NCI-H526 (cell line): Measurements from ENCODE around the gene C10orf105.

Experiments
- DNase-seq, 2 experiments: peaks; one replicate each; lab custom pipeline; 2025; lab: John Stamatoyannopoulos, UW

C10orf105 gene

DNA sequence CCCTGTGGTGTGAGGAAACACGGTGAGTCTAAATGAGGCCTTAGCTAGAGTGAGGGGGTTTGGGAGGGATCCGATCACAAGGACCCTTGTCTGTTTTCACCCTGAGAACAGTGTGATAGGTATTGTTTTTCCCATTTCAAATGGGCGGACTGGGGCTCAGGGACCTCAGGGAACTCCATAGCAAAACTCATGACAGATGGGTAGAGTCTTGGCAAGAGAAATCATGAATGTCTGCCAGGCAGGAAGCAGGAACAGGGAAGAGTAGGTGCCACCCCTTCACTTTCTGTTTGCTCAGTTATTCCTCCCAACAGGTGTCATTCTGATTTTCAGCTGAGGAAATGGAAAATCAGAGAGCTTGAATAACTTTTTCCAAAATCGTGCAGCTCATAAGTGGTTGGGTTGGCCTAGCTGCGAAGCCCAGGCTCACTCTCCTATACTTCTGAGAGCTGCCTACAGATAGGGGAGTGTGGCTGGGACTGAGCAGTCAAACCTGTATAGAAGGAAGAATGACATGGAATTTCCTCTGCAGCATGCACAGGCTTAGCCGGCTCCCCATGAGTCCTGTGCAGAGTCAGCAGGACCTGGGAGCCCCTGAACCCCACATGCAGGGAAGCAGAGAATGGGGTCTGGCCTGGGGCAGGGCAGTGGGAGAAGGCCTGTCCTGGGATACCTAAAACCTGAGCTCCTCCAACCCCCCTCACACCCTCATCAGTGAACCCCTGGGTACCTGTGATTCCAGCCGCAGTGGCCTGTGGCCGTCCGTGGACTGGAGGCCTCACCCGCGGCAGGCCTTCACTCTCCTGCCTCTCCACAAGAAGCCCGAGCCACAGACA is 17.6 kb upstream of the C10orf105 start:
- DNase-seq, result no peak

DNA sequence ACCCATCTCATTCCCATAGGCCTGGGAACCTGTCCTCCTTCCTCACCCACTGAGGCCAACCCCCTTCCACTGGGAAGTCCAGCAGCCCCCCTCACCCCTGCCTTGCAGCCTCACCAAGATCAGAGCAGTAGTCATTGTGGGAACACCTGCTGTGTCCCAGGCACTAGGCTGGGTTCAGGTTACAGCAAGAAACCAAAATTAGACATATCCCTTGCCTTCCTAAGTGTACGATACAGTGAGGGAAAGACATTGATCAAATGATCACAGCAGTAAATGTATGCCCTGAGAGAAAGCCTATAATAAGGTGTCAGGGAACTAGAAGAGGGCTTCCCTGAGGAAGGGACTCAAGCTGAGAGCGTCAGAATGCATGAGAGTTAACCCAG is 17.0 kb upstream of the C10orf105 start:
- no peak for DNase-seq

DNA sequence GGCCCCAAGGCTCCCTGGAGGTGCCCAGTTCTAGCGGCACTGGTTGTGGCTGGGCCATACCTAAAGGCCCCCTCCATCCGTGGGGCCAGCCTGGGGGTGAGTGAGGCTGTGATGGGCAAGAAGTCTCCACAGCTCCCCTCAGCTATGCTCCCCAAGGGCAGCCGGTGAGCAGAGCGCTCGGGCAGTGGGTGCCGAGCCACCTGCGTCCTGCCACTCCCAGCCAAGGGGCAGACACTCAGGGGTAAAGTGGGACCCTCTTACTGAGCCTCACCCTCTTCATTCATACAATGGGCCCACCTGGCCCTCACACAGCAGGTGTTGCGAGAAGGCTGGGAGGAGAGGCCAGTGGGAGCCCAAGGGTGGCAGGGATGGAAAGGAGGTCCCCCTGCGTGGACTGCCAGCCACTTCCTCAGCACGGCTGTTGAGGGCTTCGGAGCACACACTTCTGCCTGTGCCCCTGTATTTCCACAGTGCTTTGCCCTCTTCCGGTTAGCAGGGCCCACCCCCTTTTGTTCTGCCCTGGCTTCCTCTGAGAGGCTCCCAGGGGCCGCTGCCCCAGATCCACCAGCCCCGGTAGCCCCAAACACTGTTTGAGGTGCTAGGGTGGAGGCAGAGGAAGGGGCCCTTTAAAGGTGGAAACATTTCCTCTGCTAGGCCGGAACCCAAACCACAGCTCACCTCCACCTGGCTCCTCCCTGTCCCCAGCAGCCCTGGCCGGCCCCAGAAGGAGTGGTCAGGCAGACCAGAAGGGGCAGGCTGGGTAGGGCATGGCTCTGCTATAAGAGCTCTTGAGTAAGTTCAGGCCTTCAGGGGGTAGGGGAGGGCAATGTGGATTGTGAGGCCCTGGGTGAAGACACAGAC is 16.4 kb upstream of the C10orf105 start:
- no peak for DNase-seq

DNA sequence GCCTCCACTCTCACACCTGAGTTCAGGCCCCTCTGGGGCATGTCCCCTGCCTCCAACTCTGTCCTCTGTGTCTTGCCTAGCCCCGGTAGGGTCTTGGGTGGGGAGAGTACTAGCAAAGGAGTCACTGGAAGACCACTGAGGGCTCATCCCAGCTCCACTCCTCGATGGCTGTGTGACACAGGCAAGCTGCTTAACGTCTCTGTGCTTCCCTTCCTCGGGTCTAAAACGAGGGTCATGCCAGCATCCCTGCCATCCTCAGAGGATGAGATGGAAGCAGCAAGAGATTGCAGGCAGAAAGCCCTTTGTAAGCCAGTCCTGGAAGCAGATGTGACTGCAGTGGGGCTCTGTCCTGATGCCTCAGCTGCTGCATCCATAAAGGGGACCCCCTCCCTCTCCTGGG is 15.2 kb upstream of the C10orf105 start:
- no peak for DNase-seq

DNA sequence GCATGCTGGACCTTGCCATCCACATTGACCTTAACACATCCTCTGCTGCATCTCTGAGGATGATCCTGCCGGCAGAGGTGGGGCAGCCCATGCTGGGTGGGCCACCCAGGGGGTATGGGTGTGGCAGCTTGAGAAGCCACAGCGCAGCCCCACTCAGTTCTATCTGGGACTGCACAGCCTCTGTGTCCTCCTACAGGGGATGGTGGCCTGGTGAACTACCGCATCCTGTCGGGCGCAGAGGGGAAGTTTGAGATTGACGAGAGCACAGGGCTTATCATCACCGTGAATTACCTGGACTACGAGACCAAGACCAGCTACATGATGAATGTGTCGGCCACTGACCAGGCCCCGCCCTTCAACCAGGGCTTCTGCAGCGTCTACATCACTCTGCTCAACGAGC is 12.2 kb upstream of the C10orf105 start:
- no peak for DNase-seq

DNA sequence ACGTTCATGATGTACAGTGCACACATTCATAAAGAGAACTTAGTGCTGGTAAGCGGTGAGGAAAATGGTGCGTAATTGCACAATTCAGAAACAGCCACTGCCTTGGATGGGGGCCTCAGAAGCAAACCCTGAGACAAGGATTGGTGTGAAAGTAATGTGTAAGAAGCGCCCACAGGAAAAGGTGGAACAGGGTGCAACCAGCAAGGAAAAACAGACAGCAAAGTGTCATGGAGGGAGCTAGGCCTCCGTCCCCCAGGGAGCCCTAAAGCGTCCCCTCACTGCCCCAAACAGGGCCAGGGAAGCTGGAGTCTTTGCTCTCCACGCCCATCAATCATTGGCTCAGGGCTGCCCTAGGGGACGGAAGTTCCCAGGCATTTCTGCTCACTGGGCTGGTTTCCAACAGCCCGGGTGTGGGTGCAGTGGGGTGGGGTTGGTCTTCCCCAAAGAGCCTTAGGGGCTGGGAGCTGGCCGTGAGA is 9.6 kb upstream of the C10orf105 start:
- DNase-seq, result peak in 1 of 2 experiments; percentile 16

DNA sequence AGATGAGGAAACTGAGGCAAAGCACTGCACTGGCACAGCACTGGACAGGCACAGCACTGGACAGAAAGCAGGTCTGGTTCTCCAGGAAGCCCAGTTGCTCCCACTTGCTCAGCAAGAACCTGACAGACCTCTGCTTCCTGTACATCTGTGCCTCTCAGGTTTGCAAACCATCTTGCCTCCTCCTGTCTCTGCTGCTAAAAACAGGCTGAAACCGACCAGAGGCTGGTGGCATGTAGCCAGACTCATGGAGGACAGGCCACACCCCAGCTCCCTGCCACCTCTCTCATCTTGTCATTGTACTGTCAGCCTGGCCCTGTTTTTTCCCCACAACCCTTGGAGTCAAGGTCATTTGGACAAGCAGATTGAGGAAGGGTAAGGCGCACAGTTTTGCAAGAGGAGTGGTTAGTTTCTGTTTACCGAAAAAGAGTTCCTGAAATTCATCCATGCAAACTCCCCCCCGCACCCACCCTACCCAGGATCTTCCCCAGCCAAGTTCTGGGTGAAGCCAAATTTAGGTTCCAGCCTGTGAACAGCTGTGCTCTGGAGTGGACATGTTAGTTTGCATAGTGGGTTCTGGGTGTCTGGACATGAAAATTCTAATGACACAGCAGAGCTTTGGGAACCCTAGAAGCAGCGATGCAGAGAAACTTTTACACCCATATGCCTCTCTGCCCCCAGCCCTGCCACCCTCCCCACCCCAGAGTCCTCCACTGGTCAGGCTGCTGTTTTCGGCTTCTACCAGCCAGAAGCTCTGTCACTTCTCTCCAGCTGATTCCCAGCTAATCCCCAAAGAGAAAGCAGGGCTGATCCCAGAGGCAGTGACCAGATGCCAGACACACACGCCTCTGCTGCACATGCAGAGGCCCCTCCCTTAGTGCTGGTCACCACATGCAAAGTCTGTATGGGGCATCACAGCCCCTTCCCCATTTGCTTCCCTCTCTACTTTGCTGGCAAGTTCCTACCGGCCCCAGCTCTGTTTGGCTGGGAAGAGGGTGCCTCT is 8.5 kb upstream of the C10orf105 start:
- DNase-seq, result peak in 1 of 2 experiments; percentile 22

DNA sequence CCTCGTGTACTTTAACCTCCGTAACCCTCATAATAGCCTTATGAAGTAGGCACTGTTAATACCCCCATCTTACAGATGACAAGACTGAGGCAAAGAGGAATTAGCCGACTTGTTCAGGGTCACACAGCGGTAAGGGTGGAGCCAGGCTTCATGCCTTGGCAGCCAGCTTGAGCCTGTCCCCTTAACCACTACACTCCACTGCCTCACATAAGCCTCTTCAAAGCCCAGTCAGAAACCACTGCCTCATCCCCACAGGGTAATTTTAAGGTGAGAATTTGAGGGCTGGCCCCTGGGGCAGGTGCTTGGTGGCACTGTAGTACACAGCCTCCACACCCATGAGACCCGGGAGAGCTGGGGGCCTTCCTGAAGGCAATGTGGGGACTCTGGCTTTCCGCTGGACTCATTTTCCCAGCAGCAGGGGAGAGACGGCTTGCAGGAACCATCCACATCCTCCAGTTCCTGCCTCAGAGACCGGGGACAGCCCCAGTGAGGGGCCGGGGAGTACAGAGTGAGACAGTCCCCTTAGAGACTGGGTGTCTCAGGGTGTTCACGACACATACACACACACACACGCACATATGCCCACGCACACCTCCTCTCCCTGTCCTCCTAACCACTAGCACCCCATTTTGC is 7.6 kb upstream of the C10orf105 start:
- no peak for DNase-seq

DNA sequence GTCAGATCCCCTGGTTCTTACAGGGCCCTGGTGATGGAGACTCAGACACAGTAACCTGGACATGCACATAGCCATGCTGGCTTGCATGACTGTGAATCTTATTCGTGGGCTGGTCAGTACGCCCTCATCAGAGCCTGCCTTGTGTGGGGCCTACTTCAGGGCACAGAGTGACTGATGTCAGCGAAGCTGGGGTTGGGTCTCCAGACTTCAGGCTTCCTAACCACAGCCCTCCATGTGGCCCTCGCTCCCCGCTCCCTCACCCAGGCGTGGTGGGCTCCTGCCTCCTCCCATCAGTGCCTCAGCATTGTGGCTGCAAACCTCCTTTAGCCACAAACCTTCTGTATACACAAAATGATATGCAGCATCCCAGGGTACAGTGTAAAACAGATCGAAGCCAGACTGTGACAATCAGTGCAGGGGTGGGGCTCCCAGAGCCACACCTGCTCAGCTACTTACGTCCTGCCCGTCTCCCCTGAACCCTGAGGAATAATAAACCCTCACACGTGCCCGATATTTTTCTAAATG is 7.1 kb upstream of the C10orf105 start:
- DNase-seq, result no peak

DNA sequence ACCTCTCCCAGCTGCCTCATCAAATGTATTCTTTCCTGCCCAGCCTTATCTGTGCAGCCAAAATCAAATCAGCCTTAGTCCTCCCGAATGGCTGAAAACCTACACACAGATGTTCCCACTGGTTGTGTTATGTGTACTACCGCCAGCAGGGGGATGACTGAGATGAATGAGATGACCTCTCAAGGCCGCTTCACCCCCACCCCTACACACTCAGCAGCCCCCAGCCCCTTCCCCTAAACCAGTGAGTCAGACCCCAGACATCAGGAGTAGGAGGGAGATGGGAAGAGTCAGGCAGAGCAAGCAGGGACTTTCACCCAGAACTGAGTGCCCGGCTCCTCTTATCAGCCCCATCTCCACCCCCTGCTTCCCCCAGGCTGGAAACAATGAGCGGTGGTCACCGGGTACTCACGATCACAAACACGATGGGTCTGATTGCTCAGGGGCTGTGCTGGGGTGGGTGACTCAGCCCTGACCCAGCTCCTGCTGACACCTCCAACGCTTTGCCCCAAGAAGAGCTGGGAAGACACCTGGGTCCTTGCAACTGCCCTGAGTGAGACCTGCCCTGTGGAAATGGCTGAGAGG is 6.5 kb upstream of the C10orf105 start:
- DNase-seq, result no peak

DNA sequence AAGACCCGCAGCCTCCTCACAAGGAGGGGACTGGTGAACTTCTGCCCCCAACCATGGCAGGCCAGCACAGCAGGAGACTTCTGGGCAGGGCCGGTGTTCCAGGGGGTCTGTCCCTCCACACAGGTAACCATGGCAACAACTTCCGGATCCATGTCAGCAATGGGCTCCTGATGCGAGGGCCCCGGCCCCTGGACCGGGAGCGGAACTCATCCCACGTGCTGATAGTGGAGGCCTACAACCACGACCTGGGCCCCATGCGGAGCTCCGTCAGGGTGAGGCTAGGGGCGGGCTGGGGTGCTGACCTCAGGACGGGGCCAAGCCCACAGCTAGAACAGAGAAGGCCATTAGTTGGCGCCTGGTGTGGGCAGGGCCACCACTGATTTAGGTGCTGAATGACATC is 5.7 kb upstream of the C10orf105 start:
- no peak for DNase-seq

DNA sequence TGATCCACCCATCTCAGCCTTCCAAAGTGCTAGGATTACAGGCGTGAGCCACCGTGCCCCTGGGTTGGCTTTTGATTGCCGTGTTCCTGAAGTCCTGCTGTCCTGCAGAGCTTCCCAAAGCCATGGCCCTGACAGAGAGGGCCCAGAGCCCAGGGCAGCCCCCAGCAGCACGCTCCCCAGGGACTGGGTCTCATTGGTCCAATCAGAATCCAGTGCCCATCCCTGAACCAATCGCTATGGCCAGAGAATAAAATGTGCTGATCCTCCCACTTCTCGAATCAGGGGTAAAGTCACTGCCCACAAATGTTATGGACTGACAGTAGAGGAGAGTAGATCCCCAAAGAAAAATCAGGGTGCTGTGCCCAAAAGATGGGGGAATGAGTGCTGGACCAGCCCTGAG is 5.0 kb upstream of the C10orf105 start:
- no peak for DNase-seq

DNA sequence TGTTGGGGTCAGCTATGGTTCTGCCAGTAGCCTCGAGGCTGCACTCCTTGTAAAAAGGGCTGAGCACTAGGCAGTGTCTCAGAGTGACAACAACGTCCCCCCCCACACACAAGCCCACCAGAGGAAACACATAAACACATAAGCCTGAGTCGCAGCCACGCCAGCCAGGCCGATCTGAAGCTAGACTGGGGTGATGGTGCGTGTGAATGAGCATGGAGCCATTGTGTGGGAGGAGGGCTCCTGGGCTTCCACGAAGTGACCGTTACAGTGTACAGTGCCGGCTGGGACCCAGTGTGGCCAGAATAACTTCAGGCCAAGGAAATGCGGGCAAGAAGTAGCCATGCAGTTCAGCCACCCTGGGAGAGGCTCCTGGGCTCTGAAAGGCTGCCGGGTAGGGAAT is 3.7 kb upstream of the C10orf105 start:
- no peak for DNase-seq

DNA sequence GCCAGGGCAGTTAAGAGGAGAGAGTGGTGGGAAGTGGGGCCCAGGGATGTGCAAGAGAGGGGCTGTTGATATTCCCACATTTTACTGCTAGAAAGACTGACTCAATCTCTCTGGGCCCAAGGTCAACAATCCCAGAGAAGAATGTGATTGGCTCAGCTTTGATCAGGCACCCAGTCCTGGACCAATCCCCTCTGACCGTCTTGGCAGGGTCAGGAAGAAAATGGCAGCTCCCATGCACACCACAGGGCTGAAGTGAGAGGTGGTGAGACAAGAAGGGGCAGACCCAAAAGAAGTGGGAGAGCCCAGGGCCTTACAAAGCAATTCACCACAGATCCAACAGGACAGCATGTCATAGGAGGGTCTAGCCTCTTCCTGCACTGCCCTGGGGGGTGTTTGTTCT is 3.3 kb upstream of the C10orf105 start:
- DNase-seq, result no peak

DNA sequence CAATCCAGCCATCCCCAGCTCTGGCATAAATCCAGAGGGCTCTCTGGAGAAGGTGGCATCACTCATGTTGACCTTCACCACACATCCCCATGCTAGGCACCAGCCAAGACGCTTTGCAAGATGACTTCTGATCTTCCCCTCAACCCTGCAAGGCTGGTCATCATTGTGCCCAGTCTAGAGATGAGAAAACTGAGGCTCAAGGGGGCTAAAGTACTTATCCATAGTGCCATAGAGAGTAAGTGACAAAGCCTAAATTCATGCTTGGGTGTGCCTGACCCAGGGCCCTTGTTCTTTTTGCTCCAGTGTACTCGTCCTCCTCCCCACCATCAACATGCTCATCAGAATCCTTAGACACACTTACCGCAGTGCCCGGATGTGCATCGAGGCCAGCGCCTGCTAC is 1.7 kb upstream of the C10orf105 start:
- no peak for DNase-seq

DNA sequence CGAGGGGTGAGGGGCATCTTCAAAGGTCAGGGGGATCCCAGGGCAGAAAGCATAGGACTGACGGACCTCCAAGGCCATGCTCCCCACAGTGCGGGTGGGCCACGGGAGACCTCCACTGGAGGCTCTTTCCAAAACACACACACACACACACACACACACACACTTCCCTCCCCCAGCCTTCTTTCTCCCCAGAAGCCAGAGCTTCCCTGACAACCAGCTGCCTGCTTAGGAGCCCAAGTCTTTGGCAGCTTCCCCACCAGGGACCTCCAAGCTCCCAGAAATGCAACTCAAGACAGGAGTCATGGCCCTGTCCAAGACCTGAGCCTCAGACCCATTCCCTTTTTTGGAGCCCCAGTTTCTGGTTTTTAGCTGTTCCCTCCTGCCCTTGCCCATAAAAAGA is 710 bp upstream of the C10orf105 start:
- DNase-seq, result no peak

DNA sequence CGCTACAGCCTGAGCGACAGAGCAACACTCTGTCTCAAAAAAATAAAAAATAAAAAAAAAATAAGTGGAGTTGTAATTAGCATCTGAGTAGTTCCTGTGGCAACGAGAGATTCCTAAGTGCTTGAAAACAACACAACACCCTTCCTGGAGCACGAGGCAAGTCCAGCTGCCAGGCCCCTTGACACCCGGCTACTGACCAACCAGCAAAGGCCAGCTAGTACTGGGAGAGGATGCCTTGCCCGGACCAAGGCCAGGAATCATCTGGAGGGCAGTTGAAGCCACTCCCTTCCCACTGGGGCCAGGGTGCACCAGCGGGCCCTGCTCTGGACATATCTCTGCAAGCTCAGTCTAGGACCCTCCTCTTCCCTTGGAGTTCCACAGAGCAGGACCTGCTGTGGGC is 536 bp downstream of the C10orf105 start:
- DNase-seq, result no peak

DNA sequence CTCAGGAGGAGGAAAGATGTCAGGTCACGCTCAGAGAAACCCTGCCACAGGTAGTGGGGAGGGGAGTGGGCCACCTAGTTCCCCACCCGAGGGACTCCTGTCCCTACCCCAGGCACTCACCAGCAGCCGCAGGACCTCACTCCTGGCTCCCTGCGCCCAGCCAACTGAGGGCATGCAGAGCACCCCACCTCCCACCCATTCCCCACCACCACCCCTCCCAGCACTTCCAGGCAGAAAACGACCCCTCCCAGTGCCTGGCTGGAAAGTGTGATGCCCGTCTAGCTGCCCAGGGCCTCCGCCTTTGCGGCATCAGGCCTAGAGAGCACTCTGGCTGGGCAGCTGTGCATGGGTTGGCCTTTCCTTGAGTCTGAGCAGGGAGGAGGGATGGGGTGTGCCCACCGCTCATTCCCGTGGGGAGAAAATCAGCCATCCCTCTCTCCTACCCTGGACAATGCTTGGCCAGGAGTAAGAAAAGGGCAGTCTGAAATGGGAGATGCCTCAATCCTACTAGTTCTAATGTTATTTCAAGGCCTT is 1.3 kb downstream of the C10orf105 start:
- DNase-seq, result no peak

DNA sequence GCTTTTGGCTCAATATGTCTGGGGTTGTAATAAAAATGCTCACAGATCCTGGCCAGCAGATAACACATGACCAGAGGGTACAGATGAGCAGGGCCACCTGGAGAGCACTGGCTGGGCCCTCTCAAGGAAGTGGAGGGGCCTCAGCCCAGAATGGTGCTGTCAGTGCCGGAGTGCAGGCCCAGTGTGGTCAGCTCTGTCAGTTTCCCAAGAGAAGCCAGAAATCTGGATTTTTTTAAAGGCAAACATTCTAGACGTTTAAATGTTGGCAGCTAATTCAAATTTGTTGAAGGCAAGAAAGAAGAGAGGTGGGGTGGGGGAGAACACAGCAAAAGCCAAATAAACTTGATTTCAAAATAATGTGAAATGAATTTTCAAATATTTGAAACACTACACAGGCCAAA is 2.0 kb downstream of the C10orf105 start:
- DNase-seq, result no peak

DNA sequence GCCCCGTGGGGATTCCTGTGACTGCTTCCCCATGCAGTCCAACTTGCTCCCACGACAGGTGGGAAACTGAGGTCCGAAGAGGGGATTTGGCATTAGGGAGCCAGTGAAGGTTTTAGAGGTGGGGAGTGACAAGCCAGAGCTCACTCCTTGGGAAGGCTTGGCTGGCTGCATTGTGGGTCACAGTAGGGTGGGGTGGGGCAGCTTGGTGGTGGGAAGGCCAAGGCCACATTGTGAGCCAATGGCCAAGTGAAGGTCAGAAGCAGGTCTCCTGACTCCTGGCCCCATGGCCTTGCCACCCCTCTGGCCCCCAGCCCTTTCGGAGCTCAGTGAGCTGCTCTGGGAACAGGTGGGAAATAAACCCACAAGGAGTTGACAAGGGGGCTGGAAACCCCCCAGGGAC is 2.5 kb downstream of the C10orf105 start:
- no peak for DNase-seq

DNA sequence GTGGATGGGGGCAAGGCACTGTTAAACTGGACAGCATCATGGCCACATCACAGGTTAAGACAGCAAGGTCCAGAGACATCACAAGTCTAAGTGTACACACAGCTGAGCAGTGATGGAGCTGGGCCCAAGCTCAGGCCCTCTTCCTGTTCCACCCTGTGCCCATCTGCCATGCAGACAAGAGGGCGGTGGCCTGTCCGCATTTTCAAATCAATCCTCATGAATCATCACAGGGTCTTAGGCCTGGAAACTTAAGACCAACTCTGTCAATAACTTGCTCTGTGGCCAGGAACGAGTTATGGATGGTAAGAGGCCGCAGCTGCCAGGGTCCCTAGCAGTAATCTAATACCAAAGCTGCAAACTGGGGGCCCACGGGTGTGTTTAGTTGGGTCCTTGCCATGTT is 3.2 kb downstream of the C10orf105 start:
- DNase-seq, result no peak
